HG02973 (cell line): Measurements from ENCODE around the gene DOCK2.
"Not testable (repeated sequence)": the region's sequence is repeated elsewhere in the genome, so short reads cannot be mapped to it uniquely, and the experiment has no call there.

ENCODE experiments used
- ATAC-seq: cut with Tn5 transposase; IDR thresholded peaks from one replicate; pipeline ENCODE4 v1.9.1; 2021; ENCODE audit warnings: moderate library complexity; ENCODE audit not compliant: unreplicated experiment

Gene DOCK2

GRCh38 chr5:169637085-169637548 lies at the start of gene DOCK2:
TSS of gene DOCK2 (plus strand) at chr5:169637275. CDS start at chr5:169637327, 52 bp downstream.
- peak; percentile 90 for ATAC-seq

GRCh38 chr5:169590602-169591001 lies 46.5 kb upstream of the DOCK2 start:
- ATAC-seq, result no peak

- ATAC-seq, result no peak
These were observed 45.4 kb upstream of the DOCK2 start for GRCh38 chr5:169591636-169592035.

GRCh38 chr5:169592937-169593650 lies 44.0 kb upstream of the DOCK2 start:
- no peak for ATAC-seq

GRCh38 chr5:169595172-169595820 lies 41.8 kb upstream of the DOCK2 start:
- no peak for ATAC-seq

- ATAC-seq, result no peak
These were observed 37.6 kb upstream of the DOCK2 start for GRCh38 chr5:169599451-169599850.

GRCh38 chr5:169602535-169602934 lies 34.5 kb upstream of the DOCK2 start:
- ATAC-seq, result no peak

GRCh38 chr5:169606279-169606678 lies 30.8 kb upstream of the DOCK2 start:
- no peak for ATAC-seq

GRCh38 chr5:169607882-169608281 lies 29.2 kb upstream of the DOCK2 start:
- ATAC-seq, result no peak

- no peak for ATAC-seq
These were observed 27.4 kb upstream of the DOCK2 start for GRCh38 chr5:169609716-169610115.

- ATAC-seq, result no peak
These were observed 26.5 kb upstream of the DOCK2 start for GRCh38 chr5:169610606-169611005.

- ATAC-seq, result no peak
These were observed 21.5 kb upstream of the DOCK2 start for GRCh38 chr5:169615561-169615960.

GRCh38 chr5:169624307-169624706 lies 12.8 kb upstream of the DOCK2 start:
- not testable (repeated sequence) for ATAC-seq

GRCh38 chr5:169626779-169627178 lies 10.3 kb upstream of the DOCK2 start:
- ATAC-seq, result no peak

- ATAC-seq, result no peak
These were observed 9.5 kb upstream of the DOCK2 start for GRCh38 chr5:169627551-169627950.

- no peak for ATAC-seq
These were observed 8.2 kb upstream of the DOCK2 start for GRCh38 chr5:169628892-169629291.

GRCh38 chr5:169629847-169630548 lies 7.1 kb upstream of the DOCK2 start:
- ATAC-seq, result no peak

- no peak for ATAC-seq
These were observed 5.7 kb upstream of the DOCK2 start for GRCh38 chr5:169631360-169631759.

GRCh38 chr5:169632946-169633345 lies 4.1 kb upstream of the DOCK2 start:
- no peak for ATAC-seq

GRCh38 chr5:169634606-169635005 lies 2.5 kb upstream of the DOCK2 start:
- no peak for ATAC-seq

GRCh38 chr5:169635936-169636335 lies 1.1 kb upstream of the DOCK2 start:
- no peak for ATAC-seq
